ENCODE data around the gene CRACR2A.

CRACR2A gene

DNA sequence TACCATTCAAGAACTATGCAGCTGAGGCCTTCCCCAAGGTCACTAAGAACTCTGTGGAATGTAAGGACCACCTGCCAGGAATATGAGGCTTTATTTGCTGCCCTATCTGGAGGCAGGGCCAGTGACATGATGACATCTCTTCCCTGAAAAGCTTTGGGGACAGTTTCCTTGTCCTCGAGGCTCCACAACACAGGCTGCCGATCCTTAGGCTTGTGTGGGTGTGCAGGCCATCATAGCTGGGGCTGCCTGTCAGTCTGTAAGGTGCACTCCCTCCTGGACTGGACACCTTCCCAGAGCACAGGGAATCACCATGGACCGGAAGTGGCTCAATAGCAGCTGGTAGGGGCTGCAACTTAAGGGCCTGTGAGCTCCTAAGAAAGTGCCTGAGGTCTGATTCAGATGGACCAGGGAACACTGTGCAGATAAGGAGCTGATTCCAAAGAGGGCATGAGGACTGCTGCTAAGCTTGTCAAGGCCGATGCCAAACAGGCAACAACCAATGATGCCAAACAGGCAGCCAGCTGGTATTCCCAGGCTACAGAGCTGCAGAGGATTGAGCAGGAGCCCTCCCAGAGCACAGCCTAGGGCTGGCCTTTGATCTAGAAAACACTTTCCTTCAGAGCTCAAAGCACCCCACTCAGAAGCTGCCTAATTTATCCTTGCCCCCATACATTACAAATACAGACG is 84.3 kb downstream of the CRACR2A start:
- no peak for DNase-seq (ENCODE audit: low read depth)
- no peak overlapping the region for H3K4me3 ChIP-seq (ENCODE audit: low read depth, low read length)
- TF ChIP-seq CTCF (IDR thresholded peaks at IDR 0.05; ENCODE audit: low read depth, low read length, missing control alignments) = no peak

DNA sequence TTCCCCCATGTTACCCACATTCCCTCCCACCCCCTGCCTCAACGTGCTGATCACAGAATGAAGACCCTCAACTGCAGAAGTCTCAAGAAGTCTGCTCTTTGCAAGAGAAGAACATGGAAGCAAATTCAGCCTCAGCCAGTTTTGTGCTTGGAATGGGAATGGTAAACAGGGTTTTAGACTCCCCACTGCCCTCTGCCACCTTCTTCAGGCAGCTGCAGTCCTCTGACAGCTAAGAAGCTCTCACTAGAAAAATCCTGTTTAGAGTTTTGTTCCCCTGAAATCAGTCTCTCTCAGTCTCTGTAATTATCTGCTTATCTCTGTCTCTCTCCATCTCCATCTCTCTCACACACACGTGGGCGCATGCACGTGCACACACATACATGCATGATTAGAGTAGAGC is 85.4 kb downstream of the CRACR2A start:
- TF ChIP-seq CTCF (IDR thresholded peaks at IDR 0.05; ENCODE audit: low read depth, low read length, missing control alignments) = no peak
- no peak overlapping the region for H3K4me3 ChIP-seq (ENCODE audit: low read depth, low read length)
- no peak for DNase-seq (ENCODE audit: low read depth)

GRCh38 chr12:3666441-3666840 is 86.5 kb downstream of the CRACR2A start:
- no peak for DNase-seq (ENCODE audit: low read depth)
- TF ChIP-seq CTCF (IDR thresholded peaks at IDR 0.05; ENCODE audit: low read depth, low read length, missing control alignments) = no peak
- H3K4me3 ChIP-seq (ENCODE audit: low read depth, low read length) = no peak overlapping the region

DNA sequence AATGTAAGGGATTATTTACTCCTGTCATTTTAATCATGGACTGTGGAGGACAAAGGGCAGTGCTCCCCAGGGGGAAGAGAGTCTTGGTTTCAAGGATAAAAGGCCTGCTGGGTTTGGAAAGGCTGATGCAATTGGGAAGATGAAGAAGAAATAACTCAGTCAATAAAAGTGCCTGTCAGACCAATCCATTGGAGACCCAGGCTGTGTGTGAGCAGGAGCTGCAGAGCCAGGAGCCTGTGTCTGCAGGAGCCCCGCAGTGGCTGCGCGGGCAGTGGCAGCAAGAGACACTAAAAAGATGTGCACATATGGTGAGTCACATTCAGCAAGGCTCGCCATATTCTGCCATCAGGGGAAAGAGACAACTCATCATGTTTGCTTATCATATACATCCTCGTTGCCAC is 90.4 kb downstream of the CRACR2A start:
- no peak for DNase-seq (ENCODE audit: low read depth)
- no peak for TF ChIP-seq CTCF (IDR thresholded peaks at IDR 0.05; ENCODE audit: low read depth, low read length, missing control alignments)
- H3K4me3 ChIP-seq (ENCODE audit: low read depth, low read length) = no peak overlapping the region

DNA sequence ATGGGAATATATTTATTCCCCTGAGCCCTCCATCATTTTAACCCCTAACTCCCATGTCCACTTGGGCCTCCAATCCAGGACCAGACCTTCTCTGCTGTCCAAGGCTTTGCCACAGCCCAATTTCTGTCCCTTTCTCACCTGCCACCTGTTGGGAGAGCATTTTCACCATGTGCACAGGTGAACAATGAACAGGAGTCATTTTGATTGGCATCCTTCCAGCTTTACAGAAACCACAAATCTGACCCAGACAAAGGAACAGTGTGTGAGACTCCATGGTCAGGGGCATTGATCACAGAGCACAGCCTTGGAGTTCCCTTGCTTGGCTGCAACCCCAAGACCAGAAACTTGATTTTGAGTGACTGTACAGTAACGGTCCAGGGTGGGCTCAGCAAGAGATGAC is 91.9 kb downstream of the CRACR2A start:
- TF ChIP-seq CTCF (IDR thresholded peaks at IDR 0.05; ENCODE audit: low read depth, low read length, missing control alignments) = no peak
- H3K4me3 ChIP-seq (ENCODE audit: low read depth, low read length) = no peak overlapping the region
- DNase-seq (ENCODE audit: low read depth) = no peak

DNA sequence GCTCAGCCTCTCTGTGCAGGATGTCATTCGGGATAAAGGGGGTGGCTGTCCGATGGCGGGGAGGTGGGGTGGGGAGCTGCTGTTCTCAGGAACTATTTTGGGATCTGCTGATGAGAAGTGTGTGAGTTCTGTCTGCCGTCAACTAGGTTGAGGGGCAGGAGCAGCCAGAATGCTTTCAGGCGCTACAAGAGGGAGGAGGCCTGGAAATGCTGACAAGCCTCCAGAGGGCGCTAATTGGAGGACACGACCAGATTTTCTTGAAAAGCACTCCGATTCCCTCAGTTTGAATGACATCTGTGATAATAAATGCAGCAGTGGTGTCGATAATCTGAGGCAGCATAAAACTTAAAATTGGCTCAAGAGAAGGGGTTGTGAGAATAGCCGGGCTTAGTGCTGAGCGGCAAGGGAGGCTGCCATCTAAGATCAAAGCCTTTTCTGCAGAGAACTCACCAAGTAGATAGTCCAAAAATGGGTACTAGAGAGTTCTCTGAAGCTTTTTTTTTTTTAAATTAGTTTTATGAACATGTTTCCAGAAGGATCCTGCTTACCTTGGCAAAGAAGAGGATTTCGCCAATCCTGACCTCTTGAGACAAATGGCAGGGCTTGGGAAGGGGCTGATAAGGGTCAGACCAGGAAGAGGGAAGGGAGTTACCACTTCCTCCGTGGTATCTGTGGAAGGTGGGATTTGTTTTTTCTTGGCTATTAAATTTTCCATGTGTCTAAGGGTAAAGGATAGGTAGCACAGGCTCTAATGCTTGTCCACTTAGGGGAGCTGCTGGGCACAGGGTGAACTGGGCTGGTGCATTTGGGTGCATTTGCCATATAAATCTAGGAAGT is 94.4 kb downstream of the CRACR2A start:
- DNase-seq (ENCODE audit: low read depth) = no peak

More for the DNA sequence above, 94.4 kb downstream of the CRACR2A start:
- no peak overlapping the region for H3K4me3 ChIP-seq (ENCODE audit: low read depth, low read length)
- peak; percentile 69 for TF ChIP-seq CTCF (IDR thresholded peaks at IDR 0.05; ENCODE audit: low read depth, low read length, missing control alignments)
